NCI-H82 treated with DMSO at 0.1 percent for 48 hours (cell line): ENCODE results near the gene ID4.

Experiments used
- DNase-seq: peaks from one replicate; lab custom pipeline; 2025; ENCODE audit not compliant: unreplicated experiment; lab: John Stamatoyannopoulos, UW

ID4 gene, protein sequence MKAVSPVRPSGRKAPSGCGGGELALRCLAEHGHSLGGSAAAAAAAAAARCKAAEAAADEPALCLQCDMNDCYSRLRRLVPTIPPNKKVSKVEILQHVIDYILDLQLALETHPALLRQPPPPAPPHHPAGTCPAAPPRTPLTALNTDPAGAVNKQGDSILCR

DNA sequence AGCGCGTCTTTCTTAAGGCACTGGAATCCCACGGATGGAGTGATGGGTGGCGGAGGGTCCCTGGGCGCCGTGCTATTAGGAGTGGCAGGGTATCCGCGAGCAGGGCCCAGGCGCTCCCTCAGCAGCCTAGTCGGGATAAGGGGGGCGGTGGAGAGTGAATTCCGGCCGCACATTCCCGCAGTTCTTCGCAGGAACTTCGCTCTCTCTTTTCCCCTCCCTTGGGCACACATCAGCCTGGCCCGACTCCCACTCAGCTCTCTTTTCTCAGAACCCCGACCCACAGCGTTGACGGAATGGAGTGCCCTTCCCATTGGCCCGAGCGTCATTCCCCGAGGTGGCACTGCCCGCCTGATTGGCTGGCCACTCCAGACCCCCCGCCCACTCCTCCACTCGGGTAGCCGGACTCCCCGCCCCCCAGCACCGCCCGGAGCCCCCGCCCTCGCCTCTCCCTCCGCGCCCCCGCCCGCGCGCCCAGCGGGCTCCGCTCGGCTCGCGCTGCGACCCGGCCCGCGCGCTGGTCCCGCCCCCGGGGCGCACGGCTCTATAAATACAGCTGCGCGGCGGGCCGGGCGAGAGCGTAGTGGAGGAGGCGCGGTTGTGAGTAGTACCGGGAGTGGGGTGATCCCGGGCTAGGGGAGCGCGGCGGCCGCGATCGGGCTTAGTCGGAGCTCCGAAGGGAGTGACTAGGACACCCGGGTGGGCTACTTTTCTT lies at the start of gene ID4:
TSS of gene ID4 (plus strand) at position 572 of the 712 bp plus-strand sequence. CDS start 385 bp downstream, outside the sequence.
- peak; percentile 83 for DNase-seq

DNA sequence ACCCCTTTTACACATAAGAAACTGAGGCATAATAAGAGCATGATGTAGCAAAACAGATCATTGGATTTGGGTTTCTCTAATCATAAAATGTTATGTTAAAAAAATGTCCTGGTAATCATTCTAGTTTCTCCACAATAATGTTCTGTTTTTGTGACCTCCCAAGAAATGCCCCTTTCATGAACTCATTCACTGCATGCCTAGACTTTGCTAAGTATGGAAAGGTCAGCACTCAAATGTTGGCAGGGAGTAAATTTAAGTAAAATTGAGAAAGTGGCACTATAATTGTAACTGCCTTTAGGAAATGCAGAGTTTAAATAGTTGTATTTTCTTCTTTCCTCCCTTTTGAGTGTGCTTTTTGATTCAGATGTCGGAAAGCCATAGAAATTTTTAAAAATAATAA lies 48.5 kb upstream of the ID4 start:
- DNase-seq: no peak

- no peak for DNase-seq
These were observed 47.9 kb upstream of the ID4 start for GRCh38 chr6:19789100-19789803.

- no peak for DNase-seq
These were observed 45.9 kb upstream of the ID4 start for GRCh38 chr6:19791267-19791666.

- no peak for DNase-seq
These were observed 42.0 kb upstream of the ID4 start for GRCh38 chr6:19795211-19795610.

DNA sequence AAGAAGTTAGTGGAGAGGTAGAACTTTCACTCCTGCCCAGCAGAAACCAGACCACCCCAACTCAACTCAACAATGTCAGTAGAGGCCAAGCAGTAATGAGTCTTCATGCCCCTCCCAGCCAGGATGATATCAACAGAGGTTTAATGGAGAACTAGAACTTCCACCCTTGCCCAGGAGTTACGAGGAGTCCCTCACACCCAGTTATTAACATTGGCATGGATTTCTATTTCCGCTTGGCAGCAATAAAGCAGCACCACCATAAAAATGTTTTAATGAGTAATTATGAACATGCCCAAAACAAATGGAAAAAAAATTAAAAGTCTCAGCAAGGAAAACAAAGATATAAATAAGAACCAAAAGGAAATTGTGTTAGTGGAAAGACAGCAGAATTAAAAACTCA lies 40.7 kb upstream of the ID4 start:
- DNase-seq: no peak

- DNase-seq: no peak
These were observed 38.8 kb upstream of the ID4 start for GRCh38 chr6:19798362-19798761.

- DNase-seq: no peak
These were observed 34.5 kb upstream of the ID4 start for GRCh38 chr6:19802656-19803055.

- peak; percentile 44 for DNase-seq
These were observed 33.6 kb upstream of the ID4 start for GRCh38 chr6:19803331-19804204.

- DNase-seq: peak; percentile 86
These were observed 32.7 kb upstream of the ID4 start for GRCh38 chr6:19804205-19805128.

DNA sequence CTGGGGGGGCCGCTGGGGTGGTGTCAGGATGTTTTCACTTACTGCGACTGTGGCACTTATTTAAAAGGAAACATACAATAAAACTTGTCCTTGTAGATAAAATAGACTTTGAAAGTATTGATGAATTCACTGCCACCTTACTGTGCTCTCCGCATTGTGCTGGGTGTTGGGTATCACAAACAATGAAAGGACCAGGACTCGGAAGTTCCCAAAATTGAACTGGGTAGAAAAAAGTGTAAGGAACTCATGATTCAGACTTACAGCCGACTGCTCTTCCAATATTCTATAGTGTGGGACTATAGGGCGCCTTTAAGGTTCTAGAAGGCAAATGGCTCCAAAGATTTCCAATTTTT lies 32.1 kb upstream of the ID4 start:
- no peak for DNase-seq

DNA sequence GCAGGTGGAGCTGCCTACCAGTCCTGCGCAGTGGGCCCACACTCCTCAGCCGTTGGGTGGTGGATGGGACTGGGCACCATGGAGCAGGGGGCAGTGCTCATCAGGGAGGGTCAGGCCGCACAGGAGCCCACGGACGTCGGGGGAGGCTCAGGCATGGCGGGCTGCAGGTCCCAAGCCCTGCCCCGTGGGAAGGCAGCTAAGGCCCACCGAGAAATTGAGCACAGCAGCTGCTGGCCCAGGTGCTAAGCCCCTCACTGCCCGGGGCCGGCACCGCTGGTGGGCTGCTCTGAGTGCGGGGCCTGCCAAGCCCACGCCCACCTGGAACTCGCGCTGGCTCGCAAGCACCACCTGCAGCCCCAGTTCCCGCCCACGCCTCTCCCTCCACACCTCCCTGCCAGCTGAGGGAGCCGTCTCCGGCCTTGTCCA lies 30.2 kb upstream of the ID4 start:
- no peak for DNase-seq

GRCh38 chr6:19811397-19812079 lies 25.6 kb upstream of the ID4 start:
- no peak for DNase-seq

DNA sequence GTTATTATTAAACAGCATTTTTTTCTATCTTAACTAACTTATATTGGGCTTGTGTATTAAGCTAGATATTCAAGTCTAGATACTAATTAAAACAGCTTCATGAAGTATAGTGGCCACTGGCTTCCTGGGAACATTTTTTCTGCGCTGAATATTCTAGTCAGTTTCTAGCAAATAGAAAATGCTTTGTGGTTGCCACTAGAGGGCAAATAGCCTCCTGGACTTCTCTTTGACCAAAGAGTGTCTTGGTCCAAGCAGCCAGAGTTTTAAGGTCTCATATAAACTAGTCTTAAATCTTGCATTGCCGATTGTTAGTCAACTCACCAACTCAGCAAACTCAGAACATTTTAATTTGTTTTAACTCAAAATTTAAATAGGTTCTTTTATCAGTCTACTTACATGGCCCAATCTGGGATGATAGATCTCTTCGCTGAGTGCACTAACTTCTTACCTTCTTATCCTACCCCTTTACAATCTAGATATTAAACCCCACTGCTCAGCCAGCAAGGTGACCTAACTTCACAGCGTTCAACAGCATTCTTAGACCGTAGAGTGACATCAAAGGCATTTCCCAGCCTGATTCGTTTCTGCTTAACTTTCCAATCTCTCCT lies 24.6 kb upstream of the ID4 start:
- peak; percentile 21 for DNase-seq

DNA sequence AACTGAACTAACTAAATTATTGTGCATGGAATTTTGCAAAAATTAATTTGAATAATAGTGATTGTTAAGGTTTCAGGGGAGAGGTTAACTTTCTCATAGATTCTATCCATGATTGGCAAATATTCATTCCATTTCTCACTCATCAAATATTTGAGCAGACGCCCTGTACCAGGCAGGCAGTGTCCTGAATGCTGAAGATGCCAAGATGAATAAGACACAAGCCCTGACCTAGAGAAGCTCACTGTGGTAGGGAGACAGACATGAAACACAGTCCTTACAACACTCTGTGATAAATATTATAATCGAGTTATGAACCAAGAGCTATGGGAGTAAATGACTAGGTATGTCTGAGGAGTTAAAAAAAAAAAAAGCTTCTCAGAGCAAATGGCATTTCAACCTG lies 18.4 kb upstream of the ID4 start:
- DNase-seq: no peak

GRCh38 chr6:19824058-19824807 lies 12.9 kb upstream of the ID4 start:
- DNase-seq: no peak

DNA sequence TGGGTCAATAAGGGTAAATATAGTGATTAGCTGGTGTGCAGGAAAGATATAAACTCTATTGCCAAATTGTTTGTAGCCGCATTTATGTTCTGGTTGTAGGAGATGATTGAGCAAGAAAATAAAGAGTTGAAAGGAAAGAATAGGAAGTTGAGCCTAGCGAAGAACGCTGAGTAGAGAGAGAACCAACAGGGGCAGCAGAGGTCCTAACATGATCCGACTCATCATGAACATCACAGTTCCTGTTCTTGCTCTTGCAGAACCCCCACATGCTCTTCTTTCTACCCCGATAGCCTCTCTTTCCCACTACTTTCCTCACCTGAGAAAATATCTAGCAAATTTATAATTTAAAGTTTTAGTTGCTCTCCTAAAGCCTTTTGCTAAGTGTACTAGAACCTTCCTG lies 9.9 kb upstream of the ID4 start:
- DNase-seq: no peak

DNA sequence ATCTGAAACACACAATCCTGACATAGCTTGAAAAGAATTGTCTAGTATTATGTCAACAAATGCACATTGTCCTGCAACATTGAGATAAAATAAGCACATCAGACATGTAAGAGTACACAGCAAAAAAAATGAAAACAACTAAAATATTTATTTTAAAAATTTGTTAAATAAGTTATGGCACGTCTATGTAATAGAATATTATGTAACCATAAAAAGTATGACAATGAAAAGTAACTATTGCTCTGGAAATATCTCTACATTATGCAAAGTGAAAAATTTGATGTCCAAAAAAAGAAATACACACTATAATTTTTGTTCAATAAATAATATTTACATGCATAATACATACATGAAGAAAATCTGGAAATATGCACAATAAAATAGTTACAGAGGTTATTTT lies 9.3 kb upstream of the ID4 start:
- no peak for DNase-seq

DNA sequence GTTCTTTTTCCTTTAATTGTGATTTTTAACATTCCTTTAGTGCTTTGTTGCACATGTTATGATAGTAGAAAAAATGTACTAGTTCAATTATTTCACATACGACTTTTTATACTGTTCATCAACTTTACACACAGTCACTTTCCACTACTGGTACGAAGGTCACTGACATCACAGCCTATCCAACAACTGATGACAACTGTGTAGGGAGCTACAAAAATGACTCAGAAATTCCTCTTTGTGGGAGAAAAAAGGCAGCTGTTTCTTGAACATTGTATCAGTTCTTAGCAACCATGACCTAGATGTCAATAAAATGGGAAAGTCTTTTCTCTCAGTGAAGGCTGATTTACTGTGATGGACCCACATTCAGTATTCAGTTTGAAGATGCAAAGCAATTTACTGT lies 7.0 kb upstream of the ID4 start:
- no peak for DNase-seq
